Kidney (tissue), 14 donors: ENCODE results near the gene MTCL1. TPM values are rescaled to one million over a fixed set of nuclear protein-coding genes. Genes with fewer than 3 reads are reported as not detected.

Experiments used
- DNase-seq, 5 donors: peaks; one replicate each; pipeline ENCODE4 v3.0.0-alpha.2; 2013 to 2020
- FAIRE-seq: peaks from 2 replicates; lab custom pipeline; 2012; peaks lifted over from hg19 to GRCh38; lab: Jason Lieb, UNC
- H3K27ac ChIP-seq, 2 donors: one replicate each; pipeline ENCODE4 v1.7.0; 2013; ENCODE audit warnings: low read depth in 2 of 2, low read length in 2 of 2, inconsistent platforms in 1 of 2
- H3K27me3 ChIP-seq: one replicate; pipeline ENCODE4 v1.7.1; 2013; ENCODE audit warnings: low read length, inconsistent platforms; ENCODE audit not compliant: control insufficient read depth, insufficient read depth
- H3K36me3 ChIP-seq, 3 donors: one replicate each; pipeline versions ENCODE4 v1.7.0 to v1.7.1; 2013; ENCODE audit warnings: low read length in 3 of 3, control low read depth in 1 of 3, inconsistent platforms in 1 of 3; ENCODE audit not compliant: insufficient read depth in 3 of 3, control insufficient read depth in 2 of 3
- H3K4me1 ChIP-seq, 3 donors: one replicate each; pipeline versions ENCODE4 v1.7.0 to v1.7.1; 2013; ENCODE audit warnings: low read length in 3 of 3, inconsistent platforms in 1 of 3, low read depth in 1 of 3; ENCODE audit not compliant: control insufficient read depth in 2 of 3, insufficient read depth in 2 of 3
- H3K4me3 ChIP-seq, 3 donors: one replicate each; pipeline versions ENCODE4 v1.7.0 to v1.8.1; 2013; ENCODE audit warnings: low read length in 3 of 3, control low read depth in 1 of 3, inconsistent platforms in 1 of 3
- H3K9ac ChIP-seq, 3 donors: one replicate each; pipeline versions ENCODE4 v1.7.0 to v1.7.1; 2013; ENCODE audit warnings: low read length in 3 of 3, control low read depth in 1 of 3, inconsistent platforms in 1 of 3
- H3K9me3 ChIP-seq, 3 donors: one replicate each; pipeline versions ENCODE4 v1.7.0 to v1.7.1; 2013; ENCODE audit warnings: low read length in 3 of 3, control low read depth in 1 of 3, inconsistent platforms in 1 of 3; ENCODE audit not compliant: control insufficient read depth in 2 of 3, insufficient read depth in 1 of 3
- intact Hi-C: fragments of 100-400 bp; cut with DNase I; formaldehyde crosslinking; loops from one replicate; pipeline ENCODE4 v1.11.1; 2022
- polyA plus RNA-seq: library from polyadenylated mRNA; stranded (reverse); fragments of 350-450 nt; fragmentation: Illumina TruSeq; extraction: RNeasy Lipid Tissue Mini Kit (QIAGEN cat#74804); gene quantifications from one replicate; pipeline ENCODE4 v1.2.3, GENCODE V29; 2014; ENCODE audit warnings: low read depth, low replicate concordance; ENCODE audit not compliant: insufficient read depth
- total RNA-seq: library from RNA; stranded (reverse); fragmentation: NEBNext Ultra II Directional; extraction: Animal tissue kit (Norgen Biotek cat#: 25700); gene quantifications from one replicate; pipeline ENCODE4 v1.2.1, GENCODE V29; 2021
- TF ChIP-seq, protein P1 (sequence below): IDR thresholded peaks from 3 replicates; pipeline ENCODE4 v1.5.1; 2012; ENCODE audit warnings: mild to moderate bottlenecking, moderate library complexity, borderline replicate concordance; ENCODE audit not compliant: insufficient read depth; ENCODE audit errors: extremely low read depth
- donor health status: control.
- donor health status: control.
- donor health status: control.
- donor health status: control.
- donor health status: control.
- donor health status: DM: yes; HTN: yes; CAD: no.
- donor health status: Normal renal cell carcinoma (clear cell type).

MTCL1 gene
- total and polyA plus RNA-seq, 2 donors from 2014 or later, result 2.5 to 15.3 TPM

DNA sequence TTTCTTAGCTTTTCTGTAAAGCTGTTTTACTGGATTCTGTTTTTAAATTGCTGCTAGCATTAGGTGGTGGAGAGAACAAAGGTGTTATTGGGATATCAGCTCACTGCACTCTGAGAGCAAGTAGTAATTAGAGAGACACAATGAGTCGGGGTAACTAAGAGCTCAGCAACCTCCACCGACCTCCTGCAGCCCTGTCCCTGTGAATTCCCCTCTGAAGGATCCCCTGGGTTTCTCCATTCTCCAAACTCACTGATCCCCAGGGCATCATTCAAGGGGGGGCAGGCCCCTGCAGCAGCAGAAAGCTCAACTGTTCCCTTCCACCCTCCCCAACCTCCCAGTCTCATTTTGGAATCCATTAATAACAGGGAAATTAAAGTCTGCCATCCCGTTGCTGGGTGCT lies 73.0 kb downstream of the MTCL1 start:
- DNase-seq, result no peak
- no peaks in the 10 kb centered on the region for H3K9me3 ChIP-seq
- H3K4me3 ChIP-seq, result no peak overlapping the region
- H3K4me1 ChIP-seq, result no peaks in the 10 kb centered on the region
- TF ChIP-seq, protein P1, sequence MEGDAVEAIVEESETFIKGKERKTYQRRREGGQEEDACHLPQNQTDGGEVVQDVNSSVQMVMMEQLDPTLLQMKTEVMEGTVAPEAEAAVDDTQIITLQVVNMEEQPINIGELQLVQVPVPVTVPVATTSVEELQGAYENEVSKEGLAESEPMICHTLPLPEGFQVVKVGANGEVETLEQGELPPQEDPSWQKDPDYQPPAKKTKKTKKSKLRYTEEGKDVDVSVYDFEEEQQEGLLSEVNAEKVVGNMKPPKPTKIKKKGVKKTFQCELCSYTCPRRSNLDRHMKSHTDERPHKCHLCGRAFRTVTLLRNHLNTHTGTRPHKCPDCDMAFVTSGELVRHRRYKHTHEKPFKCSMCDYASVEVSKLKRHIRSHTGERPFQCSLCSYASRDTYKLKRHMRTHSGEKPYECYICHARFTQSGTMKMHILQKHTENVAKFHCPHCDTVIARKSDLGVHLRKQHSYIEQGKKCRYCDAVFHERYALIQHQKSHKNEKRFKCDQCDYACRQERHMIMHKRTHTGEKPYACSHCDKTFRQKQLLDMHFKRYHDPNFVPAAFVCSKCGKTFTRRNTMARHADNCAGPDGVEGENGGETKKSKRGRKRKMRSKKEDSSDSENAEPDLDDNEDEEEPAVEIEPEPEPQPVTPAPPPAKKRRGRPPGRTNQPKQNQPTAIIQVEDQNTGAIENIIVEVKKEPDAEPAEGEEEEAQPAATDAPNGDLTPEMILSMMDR, result no peak
- intact Hi-C loops, result no loop called here
- no peaks in the 10 kb centered on the region for H3K27me3 ChIP-seq
- no peak for FAIRE-seq
- no peak overlapping the region for H3K9ac ChIP-seq
- H3K27ac ChIP-seq, result no peak overlapping the region
- H3K36me3 ChIP-seq, result no peaks in the 10 kb centered on the region

DNA sequence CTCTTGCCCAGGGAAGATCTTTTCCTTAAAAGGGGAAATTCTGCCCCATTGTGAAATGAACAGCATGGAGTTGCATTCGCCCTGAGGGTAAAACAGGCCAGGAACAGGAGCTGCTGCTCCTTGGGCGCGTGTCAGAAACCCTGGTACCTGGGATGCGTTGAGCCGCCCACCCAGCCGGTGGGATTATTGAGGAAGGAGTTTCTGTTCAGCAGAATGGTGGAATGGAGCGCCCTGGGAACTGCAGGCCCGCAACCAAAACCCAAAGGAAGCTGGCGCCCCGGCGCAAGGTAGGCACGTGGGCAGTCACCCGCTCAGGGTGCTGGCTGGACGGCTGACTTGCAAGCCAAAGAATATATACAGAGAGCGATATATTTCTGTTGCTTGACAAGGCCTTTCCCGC lies 73.5 kb downstream of the MTCL1 start:
- FAIRE-seq, result no peak

DNA sequence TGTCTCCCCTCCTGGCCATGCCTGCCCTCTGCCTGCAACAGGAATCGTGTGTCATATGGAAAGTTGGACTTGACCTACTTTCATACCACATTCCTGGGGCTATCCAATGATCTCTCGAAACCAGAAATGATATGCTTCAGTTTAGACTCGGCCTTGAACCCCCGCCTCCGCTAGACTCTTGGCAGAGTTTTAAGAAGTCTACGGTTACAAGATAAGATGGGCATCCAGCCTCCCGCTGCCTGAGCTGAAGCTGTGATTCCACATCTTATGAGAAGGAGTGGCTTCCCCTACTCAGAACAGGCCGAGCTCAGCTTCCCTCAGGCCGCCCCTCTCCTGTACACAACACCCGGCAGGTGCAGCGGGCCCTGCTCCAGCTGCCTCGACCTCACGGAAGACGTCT lies 73.9 kb downstream of the MTCL1 start:
- Histone ChIP-seq H3K27me3 (no peaks in the 10 kb centered on the region), H3K27ac (no peak overlapping the region), H3K9ac (no peak overlapping the region), H3K36me3 (no peaks in the 10 kb centered on the region), H3K4me3 (no peak overlapping the region), H3K9me3 (no peaks in the 10 kb centered on the region), H3K4me1 (no peaks in the 10 kb centered on the region)
- intact Hi-C loops, result no loop called here
- FAIRE-seq, result no peak
- no peak for DNase-seq
- TF ChIP-seq, protein P1, result no peak

More for the DNA sequence above, 73.5 kb downstream of the MTCL1 start:
- Histone ChIP-seq H3K9me3 (no peaks in the 10 kb centered on the region), H3K9ac (no peak overlapping the region), H3K27me3 (no peaks in the 10 kb centered on the region), H3K4me1 (no peaks in the 10 kb centered on the region), H3K4me3 (no peak overlapping the region), H3K36me3 (no peaks in the 10 kb centered on the region), H3K27ac (no peak overlapping the region)
- intact Hi-C loops, result no loop called here
- DNase-seq, result no peak
- TF ChIP-seq, protein P1, result no peak

DNA sequence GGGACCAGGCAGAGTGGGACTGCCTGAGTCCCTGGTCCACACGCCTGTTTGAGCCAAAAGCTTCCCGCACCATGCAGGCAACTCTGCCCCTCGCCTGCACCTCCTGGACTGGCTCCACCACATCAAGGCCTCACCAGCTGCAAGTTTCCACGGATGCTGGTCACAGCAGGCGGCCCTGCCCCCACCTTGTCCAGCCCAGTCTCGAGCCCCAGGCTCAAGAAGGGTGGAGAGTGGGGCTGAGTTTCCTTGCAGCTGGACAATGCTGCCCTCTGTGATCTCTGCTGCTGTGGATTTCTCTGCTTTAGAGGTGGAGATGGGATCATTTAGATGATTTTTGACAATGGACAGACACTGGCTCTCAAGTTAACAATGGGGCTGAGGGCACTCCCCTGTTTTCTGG lies 74.9 kb downstream of the MTCL1 start:
- Histone ChIP-seq H3K36me3 (no peaks in the 10 kb centered on the region), H3K9me3 (no peaks in the 10 kb centered on the region), H3K4me1 (no peaks in the 10 kb centered on the region), H3K9ac (no peak overlapping the region), H3K27me3 (no peaks in the 10 kb centered on the region), H3K4me3 (no peak overlapping the region), H3K27ac (no peak overlapping the region)
- DNase-seq (no peak), FAIRE-seq (no peak)
- intact Hi-C loops, result no loop called here
- TF ChIP-seq, protein P1, result no peak
